Forelimb muscle (tissue), 1 donor: ENCODE results near the gene PPP2CA. TPM values are rescaled to one million over a fixed set of nuclear protein-coding genes. Genes with fewer than 3 reads are reported as not detected.
"Not testable (repeated sequence)": the region's sequence is repeated elsewhere in the genome, so short reads cannot be mapped to it uniquely, and the experiment has no call there.

Source experiments
- DNase-seq: peaks from one replicate; pipeline ENCODE4 v3.0.0-alpha.2; 2013; ENCODE audit warnings: low read depth
- polyA plus RNA-seq: library from polyadenylated mRNA; unstranded; fragments of 120-200 nt; gene quantifications from one replicate; pipeline ENCODE4 v1.2.1, GENCODE V29; 2013; ENCODE audit not compliant: insufficient read length

Gene PPP2CA
- polyA plus RNA-seq, 1 donor: 124 TPM

GRCh38 chr5:134245692-134246091 lies 19.8 kb upstream of the PPP2CA start:
- no peak for DNase-seq

- DNase-seq: no peak
These were observed 19.3 kb upstream of the PPP2CA start for GRCh38 chr5:134245101-134245604.

GRCh38 chr5:134242146-134242545 lies 16.3 kb upstream of the PPP2CA start:
- no peak for DNase-seq

GRCh38 chr5:134240421-134240962 lies 14.6 kb upstream of the PPP2CA start:
- DNase-seq: peak; percentile 90

- DNase-seq: no peak
These were observed 10.9 kb upstream of the PPP2CA start for GRCh38 chr5:134236820-134237219.

GRCh38 chr5:134236318-134236717 lies 10.4 kb upstream of the PPP2CA start:
- no peak for DNase-seq

GRCh38 chr5:134228624-134229023 lies 2.8 kb upstream of the PPP2CA start:
- no peak for DNase-seq

- no peak for DNase-seq
These were observed 1.9 kb upstream of the PPP2CA start for GRCh38 chr5:134227776-134228175.

GRCh38 chr5:134227259-134227658 lies 1.4 kb upstream of the PPP2CA start:
- DNase-seq: no peak

- no peak for DNase-seq
These were observed 744 bp upstream of the PPP2CA start for GRCh38 chr5:134226441-134227192.

- no peak for DNase-seq
These were observed 739 bp downstream of the PPP2CA start for GRCh38 chr5:134224888-134225779.

GRCh38 chr5:134223406-134224248 lies 2.2 kb downstream of the PPP2CA start:
- no peak for DNase-seq

GRCh38 chr5:134221690-134222089 lies 4.2 kb downstream of the PPP2CA start:
- not testable (repeated sequence) for DNase-seq

- DNase-seq: no peak
These were observed 10.1 kb downstream of the PPP2CA start for GRCh38 chr5:134215757-134216156.

- not testable (repeated sequence) for DNase-seq
These were observed 14.4 kb downstream of the PPP2CA start for GRCh38 chr5:134211263-134212031.

GRCh38 chr5:134209477-134210245 lies 16.2 kb downstream of the PPP2CA start:
- DNase-seq: no peak

- no peak for DNase-seq
These were observed 18.2 kb downstream of the PPP2CA start for GRCh38 chr5:134207696-134208095.

- no peak for DNase-seq
These were observed 19.2 kb downstream of the PPP2CA start for GRCh38 chr5:134206627-134207160.

- no peak for DNase-seq
These were observed 21.3 kb downstream of the PPP2CA start for GRCh38 chr5:134204575-134204974.

- DNase-seq: no peak
These were observed 22.2 kb downstream of the PPP2CA start for GRCh38 chr5:134203630-134204029.
